ENCODE measurements around the gene CPNE6.

Gene CPNE6

DNA sequence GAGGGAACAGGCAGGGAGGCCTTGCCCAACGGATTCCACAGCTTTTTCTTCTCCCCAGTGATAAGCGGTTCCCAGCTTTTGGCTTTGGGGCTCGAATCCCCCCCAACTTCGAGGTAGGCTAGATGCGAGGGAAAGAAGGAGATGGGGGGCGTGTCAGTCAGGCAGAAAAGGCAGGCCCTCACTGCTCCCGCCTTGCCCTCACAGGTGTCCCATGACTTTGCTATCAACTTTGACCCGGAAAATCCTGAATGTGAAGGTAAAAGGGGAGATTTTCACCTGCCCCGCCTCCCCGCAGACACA, 4.9 kb downstream of the CPNE6 start:
- Histone ChIP-seq H3K9ac (no peak overlapping the region), H3K27me3 (no peaks in the 10 kb centered on the region), H4K20me1 (no peaks in the 10 kb centered on the region), H3K27ac (no peak overlapping the region), H3K4me3 (no peak overlapping the region), H3K4me2 (no peak overlapping the region), H3K36me3 (no peaks in the 10 kb centered on the region), H3K9me3 (no peaks in the 10 kb centered on the region), H3K4me1 (peaks cover 43% of the 10 kb centered on the region)
- no peak for TF ChIP-seq Cebpa-rat (IDR thresholded peaks at IDR 0.05)

DNA sequence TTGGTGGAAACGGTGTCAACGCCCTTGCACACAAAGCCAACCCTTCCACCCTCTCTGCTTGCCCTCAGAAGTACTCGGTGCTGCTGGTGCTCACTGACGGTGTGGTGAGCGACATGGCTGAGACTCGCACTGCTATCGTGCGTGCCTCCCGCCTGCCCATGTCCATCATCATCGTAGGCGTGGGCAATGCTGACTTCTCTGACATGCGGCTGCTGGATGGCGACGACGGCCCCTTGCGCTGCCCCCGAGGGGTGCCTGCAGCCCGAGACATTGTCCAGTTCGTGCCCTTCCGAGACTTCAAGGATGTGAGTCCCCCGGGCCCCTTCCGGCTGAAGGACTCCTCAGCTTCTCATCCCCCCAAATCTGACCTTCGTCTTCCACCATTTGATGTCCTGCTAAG, 5.7 kb downstream of the CPNE6 start:
- TF ChIP-seq Cebpa-rat (IDR thresholded peaks at IDR 0.05) = no peak
- Histone ChIP-seq H3K9me3 (no peaks in the 10 kb centered on the region), H3K4me1 (peaks cover 52% of the 10 kb centered on the region), H3K36me3 (no peaks in the 10 kb centered on the region), H3K9ac (no peak overlapping the region), H3K4me2 (no peak overlapping the region), H3K27me3 (peaks cover 4% of the 10 kb centered on the region; the same call in 1 of the 2 replicates), H3K27ac (no peak overlapping the region), H4K20me1 (no peaks in the 10 kb centered on the region), H3K4me3 (no peak overlapping the region)

DNA sequence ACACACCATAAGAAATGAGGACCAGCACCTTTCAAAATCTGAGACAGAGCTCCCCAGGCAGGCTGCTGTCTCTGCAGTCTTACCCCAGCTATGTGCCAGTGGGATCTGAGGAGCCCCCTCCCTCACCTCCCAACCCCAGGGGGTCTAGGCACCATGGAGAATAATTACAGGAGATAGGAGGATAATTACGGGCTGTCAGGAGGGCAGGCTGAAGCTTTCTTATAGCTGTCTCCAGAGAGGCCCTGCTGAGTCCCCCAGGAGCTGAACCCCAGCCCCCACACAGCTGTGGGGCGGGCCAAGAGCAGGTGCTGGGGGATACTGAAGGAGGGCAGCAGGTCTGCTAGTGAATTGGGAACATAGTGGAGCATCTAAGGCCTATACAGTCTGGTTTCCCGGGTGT, 6.8 kb downstream of the CPNE6 start:
- Histone ChIP-seq H4K20me1 (no peaks in the 10 kb centered on the region), H3K36me3 (no peaks in the 10 kb centered on the region), H3K4me3 (no peak overlapping the region), H3K27ac (no peak overlapping the region), H3K27me3 (peaks cover 9% of the 10 kb centered on the region; the same call in 1 of the 2 replicates), H3K9ac (no peak overlapping the region), H3K9me3 (no peaks in the 10 kb centered on the region), H3K4me1 (peaks cover 47% of the 10 kb centered on the region), H3K4me2 (peak overlapping the region; percentile 55)
- no peak for TF ChIP-seq Cebpa-rat (IDR thresholded peaks at IDR 0.05)

DNA sequence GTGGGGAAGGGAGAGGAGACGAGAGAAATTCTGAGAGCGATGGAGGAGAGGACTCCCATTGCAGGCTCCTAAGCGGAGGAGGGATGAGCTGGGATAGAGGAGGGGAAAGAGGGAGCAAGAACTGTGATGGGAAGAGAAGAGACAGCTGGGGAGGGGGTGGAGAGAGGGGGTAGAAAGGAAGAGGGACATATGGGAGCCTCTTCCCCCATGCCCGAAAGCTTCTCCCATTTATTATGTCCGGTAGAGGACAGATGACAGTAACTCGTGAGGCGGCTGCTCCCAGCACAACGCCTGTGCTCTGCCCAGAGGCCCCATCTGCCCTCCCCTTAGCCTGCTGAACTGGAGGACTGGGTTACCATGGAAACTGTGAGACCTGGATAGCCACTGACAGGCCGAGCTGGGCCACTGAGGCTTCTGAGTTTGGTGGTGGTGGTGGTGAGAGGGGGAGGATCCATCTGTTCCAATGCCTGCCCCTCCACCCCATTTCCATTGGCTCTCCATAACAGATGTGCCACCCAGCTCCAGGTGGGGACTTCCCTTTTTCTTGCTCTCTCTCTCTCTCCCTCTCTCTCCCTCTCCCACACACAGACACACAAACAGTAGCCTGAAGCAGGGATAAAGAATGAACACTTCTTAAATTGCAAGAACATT, 8.3 kb downstream of the CPNE6 start:
- no peaks in the 10 kb centered on the region for H4K20me1 ChIP-seq
- no peak for TF ChIP-seq Cebpa-rat (IDR thresholded peaks at IDR 0.05)
- no peak overlapping the region for H3K4me3 ChIP-seq
- H3K36me3 ChIP-seq = no peaks in the 10 kb centered on the region
- H3K4me1 ChIP-seq = peaks cover 55% of the 10 kb centered on the region
- H3K27me3 ChIP-seq = peaks cover 9% of the 10 kb centered on the region; the same call in 1 of the 2 replicates
- peak overlapping the region; percentile 15; the same call in 1 of the 2 replicates for H3K27ac ChIP-seq
- no peaks in the 10 kb centered on the region for H3K9me3 ChIP-seq
- H3K9ac ChIP-seq = no peak overlapping the region
- peak overlapping the region; percentile 87 for H3K4me2 ChIP-seq

DNA sequence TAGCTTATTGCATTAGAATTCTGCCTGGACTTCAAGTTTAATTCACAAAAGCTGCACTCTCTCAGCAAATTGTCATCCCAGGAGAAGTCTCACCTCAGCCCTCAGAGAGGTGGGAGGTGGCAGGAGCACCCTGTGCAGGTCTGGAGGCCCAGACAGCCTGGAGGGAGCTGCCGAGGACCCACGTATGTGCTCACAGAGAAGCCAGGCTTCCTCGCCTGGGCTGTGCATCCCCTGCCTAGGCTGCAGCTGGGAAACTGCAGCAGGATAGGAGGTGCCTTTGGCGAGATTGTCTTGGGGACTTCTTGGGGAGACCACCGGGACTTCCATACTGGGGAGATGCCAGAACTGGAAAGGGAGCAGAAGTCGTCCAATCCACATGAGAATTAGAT, 8.8 kb downstream of the CPNE6 start:
- peaks cover 9% of the 10 kb centered on the region; the same call in 1 of the 2 replicates for H3K27me3 ChIP-seq
- H3K4me1 ChIP-seq = peaks cover 56% of the 10 kb centered on the region
- peak overlapping the region; percentile 87 for H3K4me2 ChIP-seq
- H3K36me3 ChIP-seq = no peaks in the 10 kb centered on the region
- TF ChIP-seq Cebpa-rat (IDR thresholded peaks at IDR 0.05) = no peak
- no peak overlapping the region for H3K27ac ChIP-seq
- no peak overlapping the region for H3K4me3 ChIP-seq
- H3K9me3 ChIP-seq = no peaks in the 10 kb centered on the region
- H4K20me1 ChIP-seq = no peaks in the 10 kb centered on the region
- H3K9ac ChIP-seq = no peak overlapping the region

DNA sequence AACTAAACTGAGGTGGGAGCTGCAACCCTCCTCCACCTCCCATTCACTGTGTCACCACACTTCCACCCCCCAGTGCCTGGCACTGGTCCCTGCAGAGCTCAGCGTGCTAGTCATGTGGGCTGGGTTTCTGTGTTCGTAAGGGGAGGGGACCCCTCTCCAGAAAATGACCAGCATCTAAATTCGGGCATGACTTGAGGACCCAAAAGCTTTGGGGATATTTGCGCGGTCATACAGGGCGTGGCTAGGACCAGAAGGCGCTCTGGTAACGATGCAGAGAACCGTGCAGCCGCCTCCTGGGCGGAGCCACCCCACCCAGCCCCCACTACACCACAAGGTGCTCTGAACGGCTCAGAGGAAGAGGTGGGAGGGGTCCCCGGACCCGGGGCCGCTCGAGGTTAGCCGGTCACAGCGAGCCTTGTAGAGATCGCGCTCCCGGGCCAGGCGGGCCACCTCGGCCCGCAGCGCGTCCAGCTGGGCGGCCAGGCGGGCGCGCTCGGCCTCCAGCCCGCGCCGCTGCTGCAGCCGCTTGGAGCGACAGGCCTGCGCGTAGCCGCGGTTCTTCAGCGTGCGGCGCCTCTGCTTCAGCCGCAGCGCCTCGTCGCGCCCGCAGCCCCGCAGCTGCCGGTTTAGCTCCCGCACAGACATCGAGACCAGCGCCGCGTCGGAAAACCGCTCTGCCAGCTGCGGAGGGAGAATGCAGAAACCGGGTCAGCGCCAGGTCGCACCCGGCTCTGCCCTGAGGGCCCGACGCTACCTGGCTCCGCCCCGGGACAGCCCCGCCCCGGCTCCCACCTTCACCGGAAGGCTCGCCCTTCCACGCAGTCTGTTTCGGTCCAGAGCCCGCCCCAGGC, 9.8 kb downstream of the CPNE6 start:
- no peaks in the 10 kb centered on the region for H4K20me1 ChIP-seq
- H3K27ac ChIP-seq = peak overlapping the region; percentile 87
- H3K27me3 ChIP-seq = peaks cover 9% of the 10 kb centered on the region; the same call in 1 of the 2 replicates
- no peaks in the 10 kb centered on the region for H3K9me3 ChIP-seq
- peak overlapping the region; percentile 81 for H3K4me3 ChIP-seq
- peak overlapping the region; percentile 82 for H3K9ac ChIP-seq
- H3K4me2 ChIP-seq = peak overlapping the region; percentile 87
- H3K4me1 ChIP-seq = peaks cover 56% of the 10 kb centered on the region
- TF ChIP-seq Cebpa-rat (IDR thresholded peaks at IDR 0.05) = no peak
- no peaks in the 10 kb centered on the region for H3K36me3 ChIP-seq

DNA sequence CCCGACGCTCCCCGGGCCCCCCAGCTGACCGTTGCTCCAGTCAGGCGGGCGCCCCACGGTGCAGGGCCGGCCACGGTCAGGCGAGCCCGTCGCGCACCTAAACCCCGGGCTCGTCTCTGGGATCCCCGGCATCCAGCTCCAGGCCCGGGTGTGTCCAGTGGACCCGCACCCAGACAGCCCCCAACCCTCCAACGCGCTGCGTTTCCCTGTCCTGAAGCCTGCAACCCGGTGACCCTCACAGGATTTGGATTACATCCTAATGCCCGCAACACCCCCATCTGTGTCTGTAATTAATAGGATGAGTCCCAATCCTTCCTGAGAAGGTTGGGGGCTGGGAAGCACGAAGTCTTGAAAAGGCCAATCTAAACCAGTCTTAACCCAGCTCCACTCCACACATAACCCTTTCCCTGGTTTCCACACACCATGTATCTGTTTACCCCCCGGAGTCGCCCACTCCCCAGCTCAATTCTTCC, 10.4 kb downstream of the CPNE6 start:
- peak overlapping the region; percentile 87 for H3K4me2 ChIP-seq
- H3K9me3 ChIP-seq = no peaks in the 10 kb centered on the region
- peak overlapping the region; percentile 82 for H3K9ac ChIP-seq
- H3K27me3 ChIP-seq = peaks cover 9% of the 10 kb centered on the region; the same call in 1 of the 2 replicates
- TF ChIP-seq Cebpa-rat (IDR thresholded peaks at IDR 0.05) = no peak
- H3K4me3 ChIP-seq = peak overlapping the region; percentile 81
- peaks cover 56% of the 10 kb centered on the region for H3K4me1 ChIP-seq
- no peaks in the 10 kb centered on the region for H3K36me3 ChIP-seq
- no peaks in the 10 kb centered on the region for H4K20me1 ChIP-seq
- peak overlapping the region; percentile 87 for H3K27ac ChIP-seq

DNA sequence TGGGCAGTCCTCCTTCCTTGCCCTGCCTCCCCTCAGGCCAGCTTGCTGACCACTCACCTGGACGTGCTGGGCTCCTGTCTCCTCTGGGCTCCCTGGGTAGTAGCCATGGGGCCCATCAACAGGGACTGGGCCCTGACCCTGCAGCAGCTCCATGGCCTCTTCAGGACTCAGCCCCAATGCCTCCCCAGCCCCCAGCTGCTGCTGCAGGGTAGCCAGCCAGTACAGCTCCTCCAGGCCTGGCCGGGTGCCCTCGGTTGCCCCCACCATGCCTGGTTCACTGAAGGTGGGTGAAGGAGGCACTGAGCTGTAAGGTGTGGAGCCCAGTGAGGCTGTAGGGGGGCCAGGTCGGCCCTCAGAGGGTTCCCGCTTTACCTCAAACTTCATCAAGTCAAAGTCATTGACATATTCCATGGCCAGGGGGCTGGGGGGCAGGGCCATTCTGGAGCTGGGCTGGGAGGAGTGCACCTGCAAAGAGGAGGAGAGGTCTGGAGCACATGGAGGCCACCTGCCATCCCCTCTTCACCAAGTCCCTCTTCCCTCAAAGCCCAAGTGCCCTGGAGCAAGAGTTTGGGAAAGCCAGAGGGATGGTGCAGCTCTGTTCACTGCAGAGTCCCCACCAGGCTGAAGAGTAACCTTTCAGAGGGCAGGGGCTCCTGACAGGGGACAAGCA, 11.2 kb downstream of the CPNE6 start:
- no peaks in the 10 kb centered on the region for H3K36me3 ChIP-seq
- no peaks in the 10 kb centered on the region for H4K20me1 ChIP-seq
- peaks cover 9% of the 10 kb centered on the region; the same call in 1 of the 2 replicates for H3K27me3 ChIP-seq
- H3K27ac ChIP-seq = no peak overlapping the region
- peak overlapping the region; percentile 87 for H3K4me2 ChIP-seq
- no peak overlapping the region for H3K4me3 ChIP-seq
- no peak overlapping the region for H3K9ac ChIP-seq
- H3K4me1 ChIP-seq = peaks cover 54% of the 10 kb centered on the region
- no peaks in the 10 kb centered on the region for H3K9me3 ChIP-seq
- TF ChIP-seq Cebpa-rat (IDR thresholded peaks at IDR 0.05) = no peak

DNA sequence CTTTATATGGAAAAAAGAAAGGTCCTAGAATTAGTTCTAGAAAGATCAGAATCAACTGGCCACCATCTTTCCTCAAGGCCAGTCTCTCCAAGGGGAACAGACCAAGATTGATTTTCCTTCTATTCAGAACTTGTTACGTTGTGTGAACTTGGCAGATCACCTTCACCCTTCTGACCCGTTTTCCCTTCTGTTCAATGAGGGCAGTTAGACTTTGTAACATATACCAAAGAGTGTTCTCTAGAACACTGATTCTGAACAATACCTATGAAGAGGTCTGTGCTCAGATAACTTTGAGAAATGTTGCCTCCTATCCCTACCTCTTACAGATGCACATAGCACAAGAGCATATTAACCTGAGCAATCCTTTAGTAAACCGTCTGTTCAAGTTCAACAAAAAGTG, 12.1 kb downstream of the CPNE6 start:
- H3K9ac ChIP-seq = no peak overlapping the region
- H4K20me1 ChIP-seq = no peaks in the 10 kb centered on the region
- peaks cover 9% of the 10 kb centered on the region; the same call in 1 of the 2 replicates for H3K27me3 ChIP-seq
- H3K9me3 ChIP-seq = no peaks in the 10 kb centered on the region
- no peak overlapping the region for H3K27ac ChIP-seq
- H3K4me3 ChIP-seq = no peak overlapping the region
- TF ChIP-seq Cebpa-rat (IDR thresholded peaks at IDR 0.05) = no peak
- no peak overlapping the region for H3K4me2 ChIP-seq
- H3K36me3 ChIP-seq = no peaks in the 10 kb centered on the region
- peaks cover 45% of the 10 kb centered on the region for H3K4me1 ChIP-seq

Measured in BLaER1 (cell line).